Measurements from ENCODE around the gene FGF3. TPM values are rescaled to one million over a fixed set of nuclear protein-coding genes. Genes with fewer than 3 reads are reported as not detected.

FGF3 gene
- total and polyA plus RNA-seq, 9 of the 15 experiments (the other 6 are each of a cell fraction or from before 2014, with no cell fraction given), result not detected

DNA sequence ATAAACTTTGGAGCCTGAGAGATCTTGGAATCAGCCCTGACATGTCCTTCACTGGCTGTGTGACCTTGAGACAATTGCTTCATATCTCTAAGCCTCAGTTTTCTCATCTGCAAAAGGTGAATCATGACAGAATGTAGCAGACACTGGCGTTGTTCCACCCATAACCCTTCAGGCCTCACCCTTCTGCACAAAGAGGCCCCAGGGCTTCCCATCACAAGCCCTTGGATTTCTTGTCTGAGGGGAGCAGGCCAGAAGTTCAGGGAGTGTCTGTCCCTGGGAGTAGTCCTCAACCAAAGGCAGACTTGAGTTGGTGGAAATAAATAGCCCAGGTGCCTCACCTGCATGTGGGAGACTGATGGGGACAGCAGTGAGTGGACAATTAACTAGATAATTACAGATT lies 16.6 kb downstream of the FGF3 start:
- no peaks in the 10 kb centered on the region for H3K36me3 ChIP-seq (ENCODE audit: control insufficient read depth, insufficient read depth, low read length)
- WGBS (ENCODE audit: insufficient coverage, low coverage, missing lambda C conversion rate), result 0% methylated on average over 1 of the region's 1 CpG
- H3K9ac ChIP-seq (ENCODE audit: insufficient read depth in 1 of 2, low read depth in 2 of 2, low read length in 2 of 2), result no peak overlapping the region
- H3K9me3 ChIP-seq (replicated peaks; ENCODE audit: control insufficient read depth, insufficient read depth, low read depth, low read length), result no peaks in the 10 kb centered on the region
- no peak overlapping the region for H3K27ac ChIP-seq (ENCODE audit: extremely low read depth, low read depth, low read length)
- H3K4me2 ChIP-seq (ENCODE audit: insufficient read depth, low read length), result no peak overlapping the region
- TF ChIP-seq JUNB (CRISPR knock-in tag; conservative IDR thresholded peaks at IDR 0.05), result no peak
- no peak for TF ChIP-seq RBM15 (IDR thresholded peaks at IDR 0.05; ENCODE audit: insufficient read depth, low read length)
- TF ChIP-seq STAT5B (CRISPR knock-in tag; IDR thresholded peaks at IDR 0.05), result no peak
- TF ChIP-seq FOXK2 (conservative IDR thresholded peaks at IDR 0.05 in 1 of 2, IDR thresholded peaks at IDR 0.05 in 1 of 2; ENCODE audit: low read depth in 2 of 2), result no peak
- TF ChIP-seq ZNF408 (CRISPR knock-in tag; IDR thresholded peaks at IDR 0.05; ENCODE audit: low read depth), result no peak
- no peak overlapping the region for H3K4me3 ChIP-seq
- H3K4me1 ChIP-seq (replicated peaks in 1 of 2; ENCODE audit: control insufficient read depth in 2 of 2, insufficient read depth in 2 of 2, low read length in 2 of 2), result peaks cover 0 to 3% of the 10 kb centered on the region in 2 experiments; a peak in 1 of 5 replicates
- in situ Hi-C loops (cut with MboI) (no loop called here), intact Hi-C loops (cut with micrococcal nuclease) (no loop called here)
- no peak overlapping the region for H2AFZ ChIP-seq (ENCODE audit: low read depth, low read length)
- ChIA-PET POLR2A (no interaction called here), CTCF (ENCODE audit: low intra/inter-chr PET ratio) (interaction anchor here (0.6 to 2.5 kb wide), 2 partner anchors 116 to 158 kb away, joined by 3 to 22 read pairs; no protein-coding TSS in a partner anchor)
- H3K27me3 ChIP-seq (ENCODE audit: control insufficient read depth in 2 of 2, insufficient read depth in 2 of 2, low read length in 2 of 2), result peaks cover 0 to 14% of the 10 kb centered on the region in 2 experiments; a peak in 3 of 5 replicates
- ATAC-seq (no peak), FAIRE-seq (no peak), DNase-seq (ENCODE audit: extremely low read depth in 1 of 4, low spot score in 3 of 4) (no peak)
- BruUV-seq (replicated peaks), result no TSS peak
- peaks cover 4% of the 10 kb centered on the region; the same call in 1 of the 2 replicates for H4K20me1 ChIP-seq (replicated peaks; ENCODE audit: control insufficient read depth, insufficient read depth, low read length)
- H3K9me1 ChIP-seq (ENCODE audit: control insufficient read depth, insufficient read depth, low read length), result no peaks in the 10 kb centered on the region
- no peaks in the 10 kb centered on the region for H3K79me2 ChIP-seq (ENCODE audit: control insufficient read depth, insufficient read depth, low read length)

Data from K562 (cell line).